ENCODE data around the gene TMEM242.

The TMEM242 gene

DNA sequence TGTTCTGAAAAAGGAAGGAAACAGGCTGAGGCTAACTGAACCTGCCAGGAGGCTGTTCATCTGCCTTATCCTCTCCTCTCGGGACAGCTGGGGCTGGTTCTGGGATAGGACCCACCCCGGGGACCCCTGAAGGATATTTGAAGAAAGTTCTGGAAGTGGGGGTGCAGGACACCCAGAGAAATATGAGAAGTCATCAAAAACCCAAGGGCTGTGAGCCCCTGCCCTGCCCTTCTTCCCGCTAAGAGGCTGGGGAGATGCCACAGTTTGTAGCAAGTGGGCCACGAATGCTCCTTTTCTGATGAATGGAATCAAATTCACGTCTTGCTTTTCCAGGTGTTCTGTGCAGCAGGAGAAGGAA is 37.9 kb downstream of the TMEM242 start:
- Histone ChIP-seq H3K36me3 (ENCODE audit: control insufficient read depth, insufficient read depth, low read length, severe bottlenecking) (peaks cover 10% of the 10 kb centered on the region), H3K4me1 (ENCODE audit: control insufficient read depth, insufficient read depth, low read length) (no peaks in the 10 kb centered on the region), H3K4me3 (ENCODE audit: low read length) (no peak overlapping the region), H3K9ac (ENCODE audit: low read length) (no peak overlapping the region), H3K27me3 (replicated peaks; ENCODE audit: control insufficient read depth, insufficient read depth, low read length) (no peaks in the 10 kb centered on the region), H3K9me3 (ENCODE audit: control insufficient read depth, low read length) (no peaks in the 10 kb centered on the region)
- DNase-seq (ENCODE audit: low read depth): no peak

DNA sequence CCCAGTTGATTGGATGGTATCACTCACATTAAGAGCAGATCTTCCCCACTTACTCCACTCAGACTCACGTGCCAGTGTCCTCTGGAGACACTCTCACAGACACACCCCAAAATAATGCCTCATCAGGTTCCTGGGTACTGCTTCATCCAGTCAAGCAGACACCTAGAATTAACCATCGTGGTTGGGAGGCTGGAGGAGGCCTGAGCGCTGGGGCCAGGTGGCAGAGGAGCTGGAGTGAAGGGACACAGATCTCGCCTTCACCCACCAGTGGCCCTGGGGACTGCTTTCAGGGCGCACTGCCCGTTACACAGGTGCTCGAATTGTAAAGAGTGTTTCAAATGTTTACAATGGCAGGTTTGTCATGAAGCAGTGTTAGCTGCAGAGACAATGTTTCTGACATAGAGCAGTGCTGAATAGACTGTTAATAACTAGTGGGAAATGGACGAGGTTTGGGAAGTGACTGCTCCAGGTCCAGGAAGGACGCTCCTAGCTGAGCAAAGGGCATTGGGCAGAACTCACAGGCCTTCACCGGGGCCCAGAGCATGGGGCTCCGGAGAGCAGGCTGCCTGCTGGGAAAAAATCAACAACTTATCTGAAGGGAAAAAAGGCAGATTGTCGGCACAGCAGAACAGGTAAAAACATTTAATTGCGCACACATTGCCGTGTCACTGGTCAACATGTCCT is 38.4 kb downstream of the TMEM242 start:
- H3K4me3 ChIP-seq (ENCODE audit: low read length): no peak overlapping the region
- no peaks in the 10 kb centered on the region for H3K27me3 ChIP-seq (replicated peaks; ENCODE audit: control insufficient read depth, insufficient read depth, low read length)
- H3K36me3 ChIP-seq (ENCODE audit: control insufficient read depth, insufficient read depth, low read length, severe bottlenecking): peaks cover 4% of the 10 kb centered on the region
- DNase-seq (ENCODE audit: low read depth): no peak
- H3K4me1 ChIP-seq (ENCODE audit: control insufficient read depth, insufficient read depth, low read length): no peaks in the 10 kb centered on the region
- no peak overlapping the region for H3K9ac ChIP-seq (ENCODE audit: low read length)
- no peaks in the 10 kb centered on the region for H3K9me3 ChIP-seq (ENCODE audit: control insufficient read depth, low read length)

DNA sequence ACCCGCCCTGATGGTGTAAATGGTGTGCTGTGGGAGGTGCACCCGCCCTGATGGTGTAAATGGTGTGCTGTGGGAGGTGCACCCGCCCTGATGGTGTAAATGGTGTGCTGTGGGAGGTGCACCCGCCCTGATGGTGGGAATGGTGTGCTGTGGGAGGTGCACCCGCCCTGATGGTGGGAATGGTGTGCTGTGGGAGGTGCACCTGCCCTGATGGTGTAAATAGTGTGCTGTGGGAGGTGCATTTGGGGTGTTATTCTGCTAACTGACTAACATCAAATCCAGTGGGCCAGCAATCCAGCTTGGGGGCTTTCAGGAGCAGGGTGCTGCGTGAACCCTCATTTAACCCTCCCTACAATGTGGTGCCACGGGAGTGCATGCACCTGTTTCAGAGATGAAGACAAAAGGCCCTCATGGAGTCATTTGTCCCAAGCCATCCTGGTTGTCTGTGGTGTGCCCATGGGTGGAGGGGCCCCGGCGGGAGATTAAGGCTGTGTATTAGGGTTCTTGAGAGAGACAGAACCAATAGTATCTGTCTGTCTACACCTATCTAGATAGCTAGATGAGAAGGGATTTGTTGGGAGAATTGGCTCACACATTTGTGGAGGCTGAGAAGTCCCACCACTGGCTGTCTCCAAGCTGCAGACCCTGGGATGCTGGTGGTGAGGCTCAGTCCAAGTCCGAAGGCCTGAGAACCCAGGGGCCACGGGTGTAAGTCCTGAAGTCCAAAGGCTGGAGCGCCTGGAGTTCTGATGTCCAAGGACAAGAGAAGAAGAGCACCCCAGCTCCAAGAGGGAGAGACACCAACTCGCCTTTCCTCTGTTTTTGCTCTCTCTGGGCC is 39.2 kb downstream of the TMEM242 start:
- Histone ChIP-seq H3K27me3 (replicated peaks; ENCODE audit: control insufficient read depth, insufficient read depth, low read length) (no peaks in the 10 kb centered on the region), H3K36me3 (ENCODE audit: control insufficient read depth, insufficient read depth, low read length, severe bottlenecking) (peaks cover 4% of the 10 kb centered on the region), H3K9ac (ENCODE audit: low read length) (no peak overlapping the region), H3K4me1 (ENCODE audit: control insufficient read depth, insufficient read depth, low read length) (no peaks in the 10 kb centered on the region), H3K9me3 (ENCODE audit: control insufficient read depth, low read length) (no peaks in the 10 kb centered on the region), H3K4me3 (ENCODE audit: low read length) (no peak overlapping the region)
- DNase-seq (ENCODE audit: low read depth): no peak

DNA sequence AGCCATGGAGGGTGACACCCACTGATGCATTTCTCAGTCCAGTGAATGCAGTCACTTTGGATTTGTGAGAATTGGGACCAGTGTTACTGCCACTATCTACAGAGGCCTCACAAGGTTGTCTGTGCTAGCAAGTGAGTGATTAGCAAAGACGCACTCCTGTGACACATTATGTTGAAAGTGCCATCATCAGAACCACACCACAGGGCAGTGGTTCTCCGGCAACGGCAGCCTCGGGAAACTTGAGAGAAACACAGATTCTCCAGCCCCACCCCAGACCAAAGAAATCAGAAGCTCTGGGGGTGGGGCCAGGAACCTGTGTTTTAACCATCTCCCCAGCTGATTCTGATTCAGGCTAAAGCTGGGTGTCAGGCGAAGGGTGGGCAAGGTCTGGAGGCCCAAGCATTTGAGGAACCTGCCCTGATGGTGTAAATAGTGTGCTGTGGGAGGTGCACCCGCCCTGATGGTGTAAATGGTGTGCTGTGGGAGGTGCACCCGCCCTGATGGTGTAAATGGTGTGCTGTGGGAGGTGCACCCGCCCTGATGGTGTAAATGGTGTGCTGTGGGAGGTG is 39.9 kb downstream of the TMEM242 start:
- Histone ChIP-seq H3K36me3 (ENCODE audit: control insufficient read depth, insufficient read depth, low read length, severe bottlenecking) (peaks cover 2% of the 10 kb centered on the region), H3K4me1 (ENCODE audit: control insufficient read depth, insufficient read depth, low read length) (no peaks in the 10 kb centered on the region), H3K9me3 (ENCODE audit: control insufficient read depth, low read length) (no peaks in the 10 kb centered on the region), H3K4me3 (ENCODE audit: low read length) (no peak overlapping the region), H3K27me3 (replicated peaks; ENCODE audit: control insufficient read depth, insufficient read depth, low read length) (no peaks in the 10 kb centered on the region), H3K9ac (ENCODE audit: low read length) (no peak overlapping the region)
- no peak for DNase-seq (ENCODE audit: low read depth)

DNA sequence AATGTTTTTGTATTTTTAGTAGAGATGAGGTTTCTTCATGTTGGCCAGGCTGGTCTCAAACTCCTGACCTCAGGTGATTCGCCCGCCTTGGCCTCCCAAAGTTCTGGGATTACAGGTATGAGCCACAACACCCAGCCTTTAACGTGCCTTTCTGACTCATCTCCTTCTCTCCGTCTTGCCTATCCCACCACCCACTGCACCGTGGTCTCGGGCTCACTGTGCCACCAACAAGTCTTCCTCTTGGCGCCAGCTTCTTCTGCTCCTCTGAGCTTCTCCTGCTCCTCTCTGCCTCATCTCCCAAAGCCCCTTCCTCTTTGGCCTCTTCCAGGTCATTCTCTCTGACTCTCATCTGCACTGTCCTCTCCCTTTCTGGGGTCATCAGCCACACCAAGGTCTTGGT is 41.0 kb downstream of the TMEM242 start:
- no peak overlapping the region for H3K9ac ChIP-seq (ENCODE audit: low read length)
- no peaks in the 10 kb centered on the region for H3K9me3 ChIP-seq (ENCODE audit: control insufficient read depth, low read length)
- H3K4me3 ChIP-seq (ENCODE audit: low read length): no peak overlapping the region
- no peaks in the 10 kb centered on the region for H3K27me3 ChIP-seq (replicated peaks; ENCODE audit: control insufficient read depth, insufficient read depth, low read length)
- no peaks in the 10 kb centered on the region for H3K4me1 ChIP-seq (ENCODE audit: control insufficient read depth, insufficient read depth, low read length)
- H3K36me3 ChIP-seq (ENCODE audit: control insufficient read depth, insufficient read depth, low read length, severe bottlenecking): no peaks in the 10 kb centered on the region
- DNase-seq (ENCODE audit: low read depth): no peak

DNA sequence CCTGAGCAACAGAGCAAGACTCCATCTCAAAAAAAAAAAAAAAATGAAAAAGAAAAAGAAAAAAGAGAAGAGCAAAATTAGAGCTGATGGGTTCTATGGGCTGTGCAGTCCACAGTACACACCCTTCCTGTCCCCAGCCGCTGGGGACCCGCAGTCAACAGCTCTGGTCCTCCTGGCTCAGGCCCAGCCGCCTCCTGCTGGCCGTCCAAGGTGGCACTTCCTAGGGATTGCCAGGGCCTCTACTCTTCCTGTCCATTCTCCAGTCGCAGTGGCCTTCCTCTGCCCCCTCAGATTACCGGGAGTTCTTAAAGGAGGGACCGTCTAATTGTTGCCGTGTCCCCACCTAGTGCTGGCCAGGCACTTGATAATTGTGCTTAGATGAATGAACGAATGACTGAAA is 41.7 kb downstream of the TMEM242 start:
- H3K4me3 ChIP-seq (ENCODE audit: low read length): no peak overlapping the region
- H3K9ac ChIP-seq (ENCODE audit: low read length): no peak overlapping the region
- no peaks in the 10 kb centered on the region for H3K27me3 ChIP-seq (replicated peaks; ENCODE audit: control insufficient read depth, insufficient read depth, low read length)
- no peaks in the 10 kb centered on the region for H3K36me3 ChIP-seq (ENCODE audit: control insufficient read depth, insufficient read depth, low read length, severe bottlenecking)
- no peaks in the 10 kb centered on the region for H3K9me3 ChIP-seq (ENCODE audit: control insufficient read depth, low read length)
- DNase-seq (ENCODE audit: low read depth): no peak
- H3K4me1 ChIP-seq (ENCODE audit: control insufficient read depth, insufficient read depth, low read length): no peaks in the 10 kb centered on the region

DNA sequence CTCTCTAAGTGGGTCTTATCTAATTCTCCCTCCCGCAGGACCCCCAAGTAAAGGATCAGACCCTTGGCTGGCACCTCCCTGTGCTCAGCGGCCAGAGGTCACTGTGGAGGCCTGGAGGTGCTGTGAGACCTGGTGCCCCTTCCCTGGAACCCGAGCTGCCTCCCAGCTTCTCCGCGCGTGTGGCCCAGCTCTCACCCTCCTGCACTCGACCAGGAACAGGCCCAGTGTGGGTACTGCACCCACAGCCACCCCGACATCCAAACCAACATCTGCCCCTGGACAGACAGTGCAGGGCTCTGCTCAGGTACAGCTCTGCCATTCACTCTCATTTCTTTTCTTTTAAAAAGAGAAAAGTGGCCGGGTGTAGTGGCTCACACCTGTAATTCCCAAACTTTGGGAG is 42.4 kb downstream of the TMEM242 start:
- H3K36me3 ChIP-seq (ENCODE audit: control insufficient read depth, insufficient read depth, low read length, severe bottlenecking): no peaks in the 10 kb centered on the region
- no peaks in the 10 kb centered on the region for H3K27me3 ChIP-seq (replicated peaks; ENCODE audit: control insufficient read depth, insufficient read depth, low read length)
- no peak for DNase-seq (ENCODE audit: low read depth)
- H3K9ac ChIP-seq (ENCODE audit: low read length): no peak overlapping the region
- no peaks in the 10 kb centered on the region for H3K4me1 ChIP-seq (ENCODE audit: control insufficient read depth, insufficient read depth, low read length)
- no peaks in the 10 kb centered on the region for H3K9me3 ChIP-seq (ENCODE audit: control insufficient read depth, low read length)
- H3K4me3 ChIP-seq (ENCODE audit: low read length): no peak overlapping the region

DNA sequence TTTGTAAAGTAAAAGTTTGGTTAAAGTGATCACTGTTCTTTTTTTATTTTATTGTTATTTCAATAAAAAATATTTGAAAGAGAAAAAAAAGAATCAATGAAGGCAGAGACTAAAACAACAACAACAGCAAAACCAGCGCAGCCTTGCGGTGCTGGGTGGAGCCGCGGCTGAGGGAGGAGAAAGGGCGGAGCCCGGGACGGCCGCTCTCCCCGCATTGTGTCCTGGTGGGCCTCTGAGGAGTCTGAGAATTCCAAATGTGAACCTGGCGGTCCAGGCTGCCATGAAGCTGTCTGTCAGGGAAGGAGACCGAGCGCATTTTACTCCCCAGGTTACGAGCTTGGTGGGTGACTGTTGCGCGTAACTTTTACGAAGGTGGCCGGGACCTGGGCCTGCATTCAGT is 43.2 kb downstream of the TMEM242 start:
- Histone ChIP-seq H3K27me3 (replicated peaks; ENCODE audit: control insufficient read depth, insufficient read depth, low read length) (no peaks in the 10 kb centered on the region), H3K36me3 (ENCODE audit: control insufficient read depth, insufficient read depth, low read length, severe bottlenecking) (no peaks in the 10 kb centered on the region), H3K9me3 (ENCODE audit: control insufficient read depth, low read length) (no peaks in the 10 kb centered on the region), H3K4me1 (ENCODE audit: control insufficient read depth, insufficient read depth, low read length) (no peaks in the 10 kb centered on the region), H3K4me3 (ENCODE audit: low read length) (no peak overlapping the region), H3K9ac (ENCODE audit: low read length) (no peak overlapping the region)
- no peak for DNase-seq (ENCODE audit: low read depth)

DNA sequence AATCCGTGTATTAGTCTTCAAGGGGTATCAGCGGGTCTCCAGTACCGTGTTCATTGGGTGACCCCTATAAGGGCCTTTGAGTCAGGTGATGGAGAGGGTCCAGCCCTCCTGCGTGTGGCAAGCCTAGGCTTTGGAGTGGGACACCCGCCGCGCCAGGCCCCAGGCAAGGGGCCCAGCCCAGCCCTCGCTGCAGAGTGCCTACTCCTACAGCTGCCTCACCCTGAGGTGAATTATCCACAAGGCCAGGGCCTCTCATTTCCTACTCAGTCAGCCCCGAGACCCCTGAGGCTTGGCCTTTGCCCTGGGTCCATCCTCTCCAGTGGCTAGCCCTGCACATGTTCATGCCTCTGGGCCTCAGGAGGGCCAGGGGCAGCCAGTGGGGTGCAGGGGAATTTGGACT is 45.1 kb downstream of the TMEM242 start:
- Histone ChIP-seq H3K9me3 (ENCODE audit: control insufficient read depth, low read length) (no peaks in the 10 kb centered on the region), H3K27me3 (replicated peaks; ENCODE audit: control insufficient read depth, insufficient read depth, low read length) (no peaks in the 10 kb centered on the region), H3K36me3 (ENCODE audit: control insufficient read depth, insufficient read depth, low read length, severe bottlenecking) (no peaks in the 10 kb centered on the region), H3K9ac (ENCODE audit: low read length) (no peak overlapping the region), H3K4me3 (ENCODE audit: low read length) (no peak overlapping the region), H3K4me1 (ENCODE audit: control insufficient read depth, insufficient read depth, low read length) (no peaks in the 10 kb centered on the region)
- DNase-seq (ENCODE audit: low read depth): no peak

DNA sequence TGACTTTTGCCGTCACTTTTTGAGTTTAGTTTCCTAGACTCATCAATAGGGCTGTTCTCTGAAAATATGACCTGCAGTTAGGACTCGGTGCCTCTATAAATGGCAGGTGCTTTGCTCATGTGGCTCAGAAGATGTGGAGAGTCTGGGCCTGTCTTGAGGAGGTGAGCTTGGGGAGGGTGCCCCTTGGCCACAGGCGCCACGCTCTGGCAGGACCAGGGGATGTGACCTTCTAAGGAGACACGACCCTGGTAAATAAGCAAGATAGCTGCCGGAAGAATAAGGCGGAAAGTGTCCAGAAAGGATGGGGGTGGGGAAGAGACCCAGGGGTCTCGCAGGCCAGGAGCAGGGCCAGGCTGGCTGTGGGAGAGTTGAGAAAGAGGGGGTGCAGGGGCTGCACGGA is 46.6 kb downstream of the TMEM242 start:
- no peaks in the 10 kb centered on the region for H3K4me1 ChIP-seq (ENCODE audit: control insufficient read depth, insufficient read depth, low read length)
- no peak overlapping the region for H3K9ac ChIP-seq (ENCODE audit: low read length)
- no peaks in the 10 kb centered on the region for H3K27me3 ChIP-seq (replicated peaks; ENCODE audit: control insufficient read depth, insufficient read depth, low read length)
- no peaks in the 10 kb centered on the region for H3K36me3 ChIP-seq (ENCODE audit: control insufficient read depth, insufficient read depth, low read length, severe bottlenecking)
- no peak for DNase-seq (ENCODE audit: low read depth)
- no peaks in the 10 kb centered on the region for H3K9me3 ChIP-seq (ENCODE audit: control insufficient read depth, low read length)
- H3K4me3 ChIP-seq (ENCODE audit: low read length): no peak overlapping the region

DNA sequence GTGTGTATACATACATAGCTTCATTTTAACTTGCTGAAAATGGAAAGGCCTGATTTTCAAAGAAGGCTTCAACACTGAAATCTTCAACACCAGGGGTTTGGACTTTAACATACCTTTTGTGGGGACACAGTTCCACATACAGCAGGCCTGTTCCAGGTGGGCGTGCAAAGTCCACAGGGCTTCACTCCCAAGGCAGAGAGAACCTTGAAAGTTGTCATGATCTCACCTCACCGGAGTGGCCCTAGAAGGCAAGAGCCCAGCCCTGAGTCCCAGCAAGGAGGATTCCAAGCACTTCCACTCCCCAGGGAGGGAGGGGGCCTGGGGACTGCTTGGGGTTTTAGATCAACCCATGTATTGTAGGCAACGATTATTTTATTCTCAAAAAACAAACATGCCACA is 47.2 kb downstream of the TMEM242 start:
- H3K27me3 ChIP-seq (replicated peaks; ENCODE audit: control insufficient read depth, insufficient read depth, low read length): no peaks in the 10 kb centered on the region
- no peak for DNase-seq (ENCODE audit: low read depth)
- no peaks in the 10 kb centered on the region for H3K9me3 ChIP-seq (ENCODE audit: control insufficient read depth, low read length)
- no peaks in the 10 kb centered on the region for H3K4me1 ChIP-seq (ENCODE audit: control insufficient read depth, insufficient read depth, low read length)
- no peak overlapping the region for H3K9ac ChIP-seq (ENCODE audit: low read length)
- no peak overlapping the region for H3K4me3 ChIP-seq (ENCODE audit: low read length)
- no peaks in the 10 kb centered on the region for H3K36me3 ChIP-seq (ENCODE audit: control insufficient read depth, insufficient read depth, low read length, severe bottlenecking)

Measured in adipocyte (in vitro differentiated cells).